Measurements from ENCODE around the gene MRGPRF.

DNA sequence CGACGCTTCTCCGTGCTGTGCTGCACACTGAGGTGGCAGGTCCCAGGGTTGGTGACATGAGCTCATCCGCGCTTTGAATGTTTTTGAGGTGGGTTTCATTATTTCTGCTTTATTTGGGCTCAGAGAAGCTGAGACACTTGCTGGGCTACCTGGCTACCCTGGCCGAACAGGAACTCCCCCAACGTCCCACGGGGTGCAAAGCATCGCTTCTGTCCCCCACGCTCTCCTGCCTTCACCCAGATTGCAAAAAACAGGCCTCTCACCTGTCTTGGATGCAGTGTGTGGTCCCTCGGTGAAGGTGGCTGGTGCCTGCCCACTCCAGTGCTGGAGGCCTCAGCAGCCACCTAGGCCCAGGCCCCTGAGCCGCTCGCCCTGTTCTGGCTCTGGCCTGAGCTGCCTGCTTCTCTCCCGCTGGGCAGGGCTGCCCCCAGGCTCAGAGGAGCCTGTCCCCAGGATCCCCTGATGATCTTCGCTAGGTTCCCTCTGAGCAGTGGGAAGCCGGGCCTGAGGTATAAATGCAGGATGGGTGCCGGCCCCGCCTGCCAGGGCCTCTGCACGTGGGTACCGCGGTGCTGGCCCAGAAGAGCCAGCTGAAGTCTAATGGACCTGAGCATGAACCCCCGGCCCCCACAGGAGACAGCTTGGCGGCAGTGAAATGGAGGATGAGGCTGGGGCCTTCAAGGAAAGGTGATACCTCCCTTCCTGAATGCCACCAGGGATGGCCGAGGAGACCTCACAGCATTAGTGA, 16.5 kb downstream of the MRGPRF start:
- TF ChIP-seq POLR2A (IDR thresholded peaks at IDR 0.05) = no peak
- TF ChIP-seq, protein P1, sequence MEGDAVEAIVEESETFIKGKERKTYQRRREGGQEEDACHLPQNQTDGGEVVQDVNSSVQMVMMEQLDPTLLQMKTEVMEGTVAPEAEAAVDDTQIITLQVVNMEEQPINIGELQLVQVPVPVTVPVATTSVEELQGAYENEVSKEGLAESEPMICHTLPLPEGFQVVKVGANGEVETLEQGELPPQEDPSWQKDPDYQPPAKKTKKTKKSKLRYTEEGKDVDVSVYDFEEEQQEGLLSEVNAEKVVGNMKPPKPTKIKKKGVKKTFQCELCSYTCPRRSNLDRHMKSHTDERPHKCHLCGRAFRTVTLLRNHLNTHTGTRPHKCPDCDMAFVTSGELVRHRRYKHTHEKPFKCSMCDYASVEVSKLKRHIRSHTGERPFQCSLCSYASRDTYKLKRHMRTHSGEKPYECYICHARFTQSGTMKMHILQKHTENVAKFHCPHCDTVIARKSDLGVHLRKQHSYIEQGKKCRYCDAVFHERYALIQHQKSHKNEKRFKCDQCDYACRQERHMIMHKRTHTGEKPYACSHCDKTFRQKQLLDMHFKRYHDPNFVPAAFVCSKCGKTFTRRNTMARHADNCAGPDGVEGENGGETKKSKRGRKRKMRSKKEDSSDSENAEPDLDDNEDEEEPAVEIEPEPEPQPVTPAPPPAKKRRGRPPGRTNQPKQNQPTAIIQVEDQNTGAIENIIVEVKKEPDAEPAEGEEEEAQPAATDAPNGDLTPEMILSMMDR (IDR thresholded peaks at IDR 0.05) = no peak
